Upper lobe of right lung (tissue), 1 donor: ENCODE results near the gene MAP3K20. TPM values are rescaled to one million over a fixed set of nuclear protein-coding genes. Genes with fewer than 3 reads are reported as not detected.

ENCODE experiments used
- ATAC-seq: fragments of 200-7000 bp; cut with Tn5 transposase; one replicate; pipeline ENCODE4 v1.9.1; 2020; ENCODE audit warnings: mild to moderate bottlenecking, moderate library complexity
- DNase-seq: peaks from one replicate; pipeline ENCODE4 v3.0.0-alpha.2; 2020
- H3K27ac ChIP-seq: fragments of 200-600 bp; one replicate; pipeline ENCODE4 v1.8.0; 2022
- H3K27me3 ChIP-seq: fragments of 200-600 bp; one replicate; pipeline ENCODE4 v1.8.0; 2022; ENCODE audit warnings: mild to moderate bottlenecking
- H3K36me3 ChIP-seq: fragments of 200-600 bp; one replicate; pipeline ENCODE4 v1.8.0; 2022
- H3K4me1 ChIP-seq: fragments of 200-600 bp; one replicate; pipeline ENCODE4 v1.8.0; 2022
- H3K4me3 ChIP-seq: fragments of 200-600 bp; one replicate; pipeline ENCODE4 v1.8.0; 2022; ENCODE audit warnings: mild to moderate bottlenecking
- H3K9me3 ChIP-seq: fragments of 200-600 bp; one replicate; pipeline ENCODE4 v1.8.0; 2022
- intact Hi-C: fragments of 100-400 bp; cut with DNase I; formaldehyde crosslinking; loops from one replicate; pipeline ENCODE4 v1.11.0; 2022
- total RNA-seq: library from RNA; stranded (reverse); fragmentation: NEBNext Ultra II Directional; extraction: Animal tissue kit (Norgen Biotek cat#: 25700); gene quantifications from one replicate; pipeline ENCODE4 v1.2.1, GENCODE V29; 2021
- TF ChIP-seq, protein P1 (sequence below): fragments of 200-600 bp; IDR thresholded peaks from one replicate; pipeline ENCODE4 v1.8.0; 2022; ENCODE audit warnings: antibody characterized with exemption
- donor health status: DM: no; HTN: yes; CAD: no; lungs with severe emphysema.

MAP3K20 gene
- total RNA-seq, 1 donor from 2014 or later: 52.0 TPM

DNA sequence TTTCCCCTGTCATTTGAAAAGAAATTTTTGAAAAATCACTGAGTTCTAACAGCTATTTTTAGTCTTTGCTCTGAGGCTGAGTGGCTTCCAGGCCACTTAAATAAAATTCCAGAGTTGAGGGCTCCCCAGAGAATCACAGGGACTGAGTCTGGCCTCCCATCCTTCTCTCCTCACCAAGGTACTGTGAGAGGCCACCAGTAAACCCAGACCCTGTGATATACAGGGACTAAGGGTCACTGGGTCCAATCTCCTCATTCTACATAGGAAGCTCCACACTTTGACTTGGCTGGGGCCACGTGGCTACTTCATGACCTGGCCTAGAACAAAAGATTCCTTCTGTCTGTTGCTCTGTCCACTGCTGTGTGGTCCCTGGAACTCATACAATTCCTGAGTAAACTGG lies 155.8 kb downstream of the MAP3K20 start:
- intact Hi-C loops: no loop called here
- H3K4me1 ChIP-seq: peaks cover 10% of the 10 kb centered on the region
- DNase-seq: no peak
- H3K4me3 ChIP-seq: no peak overlapping the region
- H3K27ac ChIP-seq: peak overlapping the region; percentile 61
- H3K36me3 ChIP-seq: peaks cover 9% of the 10 kb centered on the region
- no peaks in the 10 kb centered on the region for H3K27me3 ChIP-seq
- ATAC-seq: peak; percentile 64
- no peaks in the 10 kb centered on the region for H3K9me3 ChIP-seq
- TF ChIP-seq, protein P1, sequence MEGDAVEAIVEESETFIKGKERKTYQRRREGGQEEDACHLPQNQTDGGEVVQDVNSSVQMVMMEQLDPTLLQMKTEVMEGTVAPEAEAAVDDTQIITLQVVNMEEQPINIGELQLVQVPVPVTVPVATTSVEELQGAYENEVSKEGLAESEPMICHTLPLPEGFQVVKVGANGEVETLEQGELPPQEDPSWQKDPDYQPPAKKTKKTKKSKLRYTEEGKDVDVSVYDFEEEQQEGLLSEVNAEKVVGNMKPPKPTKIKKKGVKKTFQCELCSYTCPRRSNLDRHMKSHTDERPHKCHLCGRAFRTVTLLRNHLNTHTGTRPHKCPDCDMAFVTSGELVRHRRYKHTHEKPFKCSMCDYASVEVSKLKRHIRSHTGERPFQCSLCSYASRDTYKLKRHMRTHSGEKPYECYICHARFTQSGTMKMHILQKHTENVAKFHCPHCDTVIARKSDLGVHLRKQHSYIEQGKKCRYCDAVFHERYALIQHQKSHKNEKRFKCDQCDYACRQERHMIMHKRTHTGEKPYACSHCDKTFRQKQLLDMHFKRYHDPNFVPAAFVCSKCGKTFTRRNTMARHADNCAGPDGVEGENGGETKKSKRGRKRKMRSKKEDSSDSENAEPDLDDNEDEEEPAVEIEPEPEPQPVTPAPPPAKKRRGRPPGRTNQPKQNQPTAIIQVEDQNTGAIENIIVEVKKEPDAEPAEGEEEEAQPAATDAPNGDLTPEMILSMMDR: no peak

DNA sequence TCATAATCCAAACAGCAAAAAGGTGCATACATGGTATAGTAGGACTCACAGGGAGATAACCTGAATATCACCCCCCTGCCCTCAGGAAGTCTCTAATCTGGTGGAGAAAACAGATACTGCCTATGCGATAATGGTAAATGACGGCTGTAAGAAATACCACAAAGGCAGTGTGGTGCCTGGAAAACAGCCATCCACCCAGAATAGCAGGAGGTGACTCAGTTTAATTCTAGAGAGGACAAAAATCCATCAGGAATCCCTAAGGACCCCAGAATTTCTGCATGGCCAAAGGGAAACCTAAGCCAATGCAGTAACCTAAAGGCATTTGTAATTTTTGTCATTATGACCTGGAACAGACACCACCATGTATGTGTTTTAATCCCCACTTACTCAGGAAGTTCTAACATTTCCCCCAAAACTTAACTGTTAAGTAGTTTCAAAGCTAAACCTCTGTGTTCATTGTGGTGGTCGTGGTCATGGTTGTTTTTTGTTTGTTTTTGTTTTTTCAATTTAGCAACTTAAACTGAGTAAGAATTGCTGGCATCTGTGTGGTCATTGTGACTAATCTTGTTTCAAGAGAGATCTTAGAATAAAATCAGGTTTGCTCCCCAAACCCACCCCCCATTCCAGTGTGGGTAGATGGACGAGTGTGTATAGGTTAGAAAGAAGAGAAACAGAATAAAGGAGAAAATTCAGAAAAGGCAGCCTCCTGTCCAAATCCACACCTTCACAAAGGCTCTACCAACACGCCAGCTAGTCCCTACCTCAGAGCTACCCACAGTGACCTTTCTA lies 157.5 kb downstream of the MAP3K20 start:
- no peak overlapping the region for H3K4me3 ChIP-seq
- peaks cover 9% of the 10 kb centered on the region for H3K36me3 ChIP-seq
- no peaks in the 10 kb centered on the region for H3K9me3 ChIP-seq
- DNase-seq: no peak
- no peak overlapping the region for H3K27ac ChIP-seq
- ATAC-seq: no peak
- TF ChIP-seq, protein P1: no peak
- H3K4me1 ChIP-seq: peaks cover 7% of the 10 kb centered on the region
- H3K27me3 ChIP-seq: no peaks in the 10 kb centered on the region
- intact Hi-C loops: no loop called here

DNA sequence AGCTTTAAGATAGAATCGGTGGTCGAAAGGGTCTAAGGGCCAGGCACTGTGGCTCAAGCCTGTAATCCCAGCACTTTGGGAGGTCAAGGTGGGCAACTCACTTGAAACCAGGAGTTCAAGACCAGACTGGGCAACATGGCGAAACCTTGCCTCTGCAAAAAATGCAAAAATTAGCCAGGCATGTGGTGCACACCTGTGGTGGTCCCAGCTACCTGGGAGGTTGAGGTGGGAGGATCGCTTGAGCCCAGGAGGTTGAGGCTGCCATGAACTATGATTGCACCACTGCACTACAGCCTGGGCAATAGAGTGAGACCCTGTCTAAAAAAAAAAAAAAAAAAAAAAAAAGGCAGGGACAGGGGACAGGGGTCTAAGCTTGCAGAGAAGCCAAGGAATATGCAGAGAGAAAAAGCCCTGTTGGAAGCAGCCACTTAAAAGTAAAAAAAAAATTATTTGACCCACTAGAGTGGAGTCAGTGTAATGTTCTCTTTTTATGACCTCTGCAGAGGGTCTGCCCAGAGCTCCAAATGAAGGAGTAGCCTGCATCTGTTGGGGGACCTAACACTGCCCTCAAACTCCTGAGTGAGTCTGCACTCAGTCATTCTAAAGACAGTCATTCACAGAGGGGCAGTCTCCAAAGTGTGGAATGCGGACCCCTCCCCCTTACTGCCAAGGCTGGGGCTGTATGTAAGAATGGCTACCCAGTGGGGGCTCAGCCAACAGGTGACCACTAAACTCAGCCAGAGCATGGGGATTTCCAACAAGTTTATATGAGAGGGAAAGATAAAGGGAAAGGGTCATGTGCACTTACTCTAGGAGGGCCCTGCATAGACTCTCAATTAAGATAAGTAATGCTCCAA lies 160.5 kb downstream of the MAP3K20 start:
- Histone ChIP-seq H3K27me3 (no peaks in the 10 kb centered on the region), H3K9me3 (no peaks in the 10 kb centered on the region), H3K4me1 (peaks cover 7% of the 10 kb centered on the region), H3K4me3 (no peak overlapping the region), H3K27ac (no peak overlapping the region), H3K36me3 (peaks cover 12% of the 10 kb centered on the region)
- TF ChIP-seq, protein P1: no peak
- no peak for ATAC-seq
- DNase-seq: no peak
- intact Hi-C loops: no loop called here

DNA sequence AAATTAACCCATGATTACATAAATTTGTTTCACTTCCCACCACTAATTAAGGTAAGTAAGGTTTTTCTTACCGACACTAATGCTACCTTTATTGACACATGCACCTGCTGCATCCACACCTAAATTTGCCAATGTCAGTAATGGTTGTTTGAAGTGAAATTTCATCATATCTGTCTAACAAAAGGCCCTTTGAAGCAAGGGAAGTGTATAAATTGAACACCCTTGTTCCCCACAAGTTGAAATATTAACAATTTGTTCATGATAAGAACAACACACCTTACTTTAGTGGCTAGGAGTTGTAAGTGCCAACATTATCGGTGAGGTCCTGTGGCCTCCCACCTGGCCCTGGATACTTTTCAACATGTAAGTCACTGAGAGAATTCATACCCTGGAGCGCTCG lies 162.7 kb downstream of the MAP3K20 start:
- Histone ChIP-seq H3K36me3 (peaks cover 3% of the 10 kb centered on the region), H3K27ac (no peak overlapping the region), H3K4me1 (no peaks in the 10 kb centered on the region), H3K9me3 (no peaks in the 10 kb centered on the region), H3K27me3 (no peaks in the 10 kb centered on the region), H3K4me3 (no peak overlapping the region)
- intact Hi-C loops: no loop called here
- ATAC-seq (no peak), DNase-seq (no peak)
- TF ChIP-seq, protein P1: no peak

DNA sequence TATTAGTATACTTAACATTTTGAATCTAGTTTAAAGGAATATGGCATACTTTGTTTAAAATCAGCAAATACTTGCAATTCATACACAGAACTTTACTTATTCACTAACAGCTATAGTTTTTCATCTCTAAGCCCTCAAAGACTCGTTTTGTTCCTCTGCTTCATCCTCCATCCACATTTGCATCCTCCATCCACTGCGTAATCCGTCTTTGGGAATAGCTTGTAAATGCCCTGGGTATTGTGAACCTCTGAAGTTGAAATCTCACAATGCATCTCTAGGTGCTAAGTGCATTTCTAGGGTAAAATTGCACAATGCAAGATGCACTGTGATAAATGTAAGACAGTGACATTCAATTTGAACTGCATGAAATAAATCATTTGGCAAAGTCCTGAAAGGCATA lies 163.2 kb downstream of the MAP3K20 start:
- H3K4me3 ChIP-seq: no peak overlapping the region

More for the DNA sequence above, 163.2 kb downstream of the MAP3K20 start:
- ATAC-seq: no peak
- TF ChIP-seq, protein P1: no peak
- intact Hi-C loops: no loop called here
- Histone ChIP-seq H3K27ac (no peak overlapping the region), H3K9me3 (no peaks in the 10 kb centered on the region), H3K36me3 (peaks cover 3% of the 10 kb centered on the region), H3K4me1 (no peaks in the 10 kb centered on the region), H3K27me3 (no peaks in the 10 kb centered on the region)
- DNase-seq: no peak
